GM12878 (cell line): ENCODE data around the gene PIP5KL1. TPM values are rescaled to one million over a fixed set of nuclear protein-coding genes. Genes with fewer than 3 reads are reported as not detected.

ENCODE experiments used
- ASH2L ChIP-seq: fragments of 300-600, 200-600 bp; sonication (generic); IDR thresholded peaks from 2 replicates; pipeline ENCODE4 v1.6.1; 2017; ENCODE audit warnings: low read depth, mild to moderate bottlenecking, borderline replicate concordance
- BCL11A ChIP-seq: IDR thresholded peaks from 2 replicates; pipeline ENCODE4 v1.6.1; 2011; ENCODE audit warnings: low read depth, low read length
- BRCA1 ChIP-seq: IDR thresholded peaks from 2 replicates; pipeline ENCODE4 v1.6.1; 2011; ENCODE audit warnings: low read depth, low read length, improper control_type of control experiment
- CBX3 ChIP-seq: fragments of 200-600 bp; sonication (generic); IDR thresholded peaks from 2 replicates; pipeline ENCODE4 v1.6.1; 2016; ENCODE audit warnings: low read depth, borderline replicate concordance
- CHD4 ChIP-seq: fragments of 200-600 bp; sonication (generic); IDR thresholded peaks from 2 replicates; pipeline ENCODE4 v1.6.1; 2016; ENCODE audit warnings: mild to moderate bottlenecking
- HDGF ChIP-seq: fragments of 450-650 bp; IDR thresholded peaks from 2 replicates; pipeline ENCODE4 v1.6.1; 2016; ENCODE audit warnings: antibody characterized with exemption
- LARP7 ChIP-seq: fragments of 450-650 bp; IDR thresholded peaks from 2 replicates; pipeline ENCODE4 v1.6.1; 2017; ENCODE audit warnings: mild to moderate bottlenecking
- PAX5 ChIP-seq: IDR thresholded peaks from 2 replicates; pipeline ENCODE4 v1.6.1; 2011; ENCODE audit warnings: low read depth, low read length, borderline replicate concordance
- PML ChIP-seq: IDR thresholded peaks from 2 replicates; pipeline ENCODE4 v1.6.1; 2012; ENCODE audit warnings: low read length, inconsistent platforms
- POLR2AphosphoS5 ChIP-seq: IDR thresholded peaks from 2 replicates; pipeline ENCODE4 v1.6.1; 2011; ENCODE audit warnings: mild to moderate bottlenecking, low read length, inconsistent platforms
- RFX5 ChIP-seq: IDR thresholded peaks from 2 replicates; pipeline ENCODE4 v1.6.1; 2011; ENCODE audit warnings: low read depth, low read length, improper control_type of control experiment
- RUNX3 ChIP-seq: IDR thresholded peaks from 2 replicates; pipeline ENCODE4 v1.6.1; 2012; ENCODE audit warnings: low read length, inconsistent platforms
- SIN3A ChIP-seq: IDR thresholded peaks from 2 replicates; pipeline ENCODE4 v1.6.1; 2012; ENCODE audit warnings: low read depth, low read length, improper control_type of control experiment
- SIX5 ChIP-seq: IDR thresholded peaks from 2 replicates; pipeline ENCODE4 v1.6.1; 2011; ENCODE audit warnings: mild to moderate bottlenecking, low read depth, low read length, moderate library complexity; ENCODE audit not compliant: severe bottlenecking
- SUZ12 ChIP-seq: fragments of 200-600 bp; sonication (generic); IDR thresholded peaks from one replicate; pipeline ENCODE4 v1.6.1; 2018; ENCODE audit warnings: antibody characterized with exemption, mild to moderate bottlenecking; ENCODE audit not compliant: unreplicated experiment
- TARDBP ChIP-seq: IDR thresholded peaks from 2 replicates; pipeline ENCODE4 v1.6.1; 2016; ENCODE audit warnings: borderline replicate concordance
- ZNF207 ChIP-seq: fragments of 450-650 bp; IDR thresholded peaks from 2 replicates; pipeline ENCODE4 v1.6.1; 2014; ENCODE audit warnings: antibody characterized with exemption, mild to moderate bottlenecking, borderline replicate concordance
- ZNF24 ChIP-seq: fragments of 450-650 bp; IDR thresholded peaks from 2 replicates; pipeline ENCODE4 v1.6.1; 2017; ENCODE audit warnings: antibody characterized with exemption, mild to moderate bottlenecking
- ZNF384 ChIP-seq: IDR thresholded peaks from 2 replicates; pipeline ENCODE4 v1.6.1; 2012; ENCODE audit warnings: low read depth, mild to moderate bottlenecking, low read length, improper control_type of control experiment, borderline replicate concordance
- polyA plus RNA-seq, 11 experiments: library from polyadenylated mRNA; depleted of rRNA in 4 of 11; unstranded in 6 of 11; stranded (reverse) in 5 of 11; fragments of >200 nt; fragmentation: Nextera tagmentation in 4 of 11; fragmentation: Illumina TruSeq in 1 of 11; extraction: Ambion mirVana in 4 of 11; extraction: Trizol in 1 of 11; gene quantifications; 1 replicate in 1 of 11; 2 replicates in 10 of 11; pipeline versions ENCODE4 v1.2.1 to v1.2.3, GENCODE V29; 2011 to 2016; ENCODE audit warnings: inconsistent platforms in 2 of 11, missing spikeins in 2 of 11, low read depth in 1 of 11
- total RNA-seq, 4 experiments: library from RNA; depleted of rRNA in 3 of 4; stranded (reverse); fragments of >200 nt in 3 of 4; fragmentation: Illumina TruSeq in 1 of 4; extraction: Trizol in 1 of 4; gene quantifications; 2 replicates each; pipeline versions ENCODE4 v1.2.1 to v1.2.3, GENCODE V29; 2013 to 2021
- TF ChIP-seq, protein P1 (sequence below): fragments of 450-650 bp; IDR thresholded peaks from 2 replicates; pipeline ENCODE4 v1.6.1; 2017; ENCODE audit warnings: mild to moderate bottlenecking, moderate library complexity
- TF ChIP-seq, protein P2 (sequence below): fragments of 450-650 bp; IDR thresholded peaks from 2 replicates; pipeline ENCODE4 v1.6.1; 2016; ENCODE audit warnings: mild to moderate bottlenecking, moderate library complexity, borderline replicate concordance
- TF ChIP-seq, protein P3 (sequence below): fragments of 450-650 bp; IDR thresholded peaks from 2 replicates; pipeline ENCODE4 v1.6.1; 2017; ENCODE audit warnings: low read depth, mild to moderate bottlenecking, moderate library complexity

The PIP5KL1 gene
- total and polyA plus RNA-seq, 10 of the 15 experiments (the other 5 are each of a cell fraction or from before 2014, with no cell fraction given) = 0.04 to 0.67 (median 0.43) TPM; not detected in 2

DNA sequence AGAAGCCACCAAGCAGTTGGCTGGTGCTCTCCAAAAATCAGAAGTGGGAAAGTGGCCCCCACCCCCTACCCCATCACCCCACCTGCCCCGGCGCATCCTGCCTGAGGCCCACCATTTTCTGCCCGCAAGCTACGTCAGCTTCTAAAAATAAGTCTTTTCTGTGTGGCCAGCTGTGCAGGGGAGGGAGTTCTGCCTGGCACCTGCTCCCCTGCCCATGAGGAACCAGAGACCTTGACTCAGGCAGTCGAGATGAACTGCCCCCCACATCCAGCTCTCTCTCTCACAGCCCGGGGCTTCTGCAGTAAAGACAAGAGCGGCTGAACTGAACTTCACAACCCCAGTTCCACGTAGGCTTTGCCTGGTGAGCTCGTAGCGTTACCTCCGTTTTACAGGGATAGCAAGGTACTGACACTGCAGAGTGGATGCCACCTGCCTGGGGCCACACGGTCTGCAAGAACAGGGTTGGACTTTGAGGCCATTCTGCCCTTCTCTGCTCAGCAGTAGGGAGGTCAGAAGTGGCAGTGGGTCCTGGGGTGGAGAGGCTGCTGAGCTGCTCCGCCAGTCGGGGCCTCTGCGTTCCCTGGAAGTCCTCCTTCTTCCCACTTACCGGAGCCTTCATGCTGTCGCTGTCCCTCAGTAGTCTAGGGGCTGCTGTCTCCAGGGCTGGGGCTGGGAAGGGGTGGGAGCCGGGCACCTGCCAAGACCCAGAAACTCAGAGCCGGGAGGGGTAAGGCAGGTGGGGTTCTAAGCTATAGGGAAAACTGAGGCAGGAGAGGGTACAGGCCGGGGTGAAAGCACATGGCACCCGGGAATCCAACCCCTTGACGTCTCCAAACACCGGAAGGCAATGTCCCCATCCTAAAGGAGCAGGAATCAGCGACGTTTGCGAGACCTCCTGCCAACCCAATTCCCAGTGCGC lies 14.5 kb downstream of the PIP5KL1 start (continued):
- TF ChIP-seq ZNF207 (no peak), POLR2AphosphoS5 (peak; percentile 81), ZNF384 (no peak), CHD4 (no peak), PAX5 (peak; percentile 51; the same call in 1 of the 2 replicates), CBX3 (no peak), BCL11A (peak; percentile 60; the same call in 1 of the 2 replicates), ZNF24 (no peak), SIN3A (no peak; the same call in 1 of the 2 replicates), PML (no peak; the same call in 1 of the 2 replicates), HDGF (no peak), SUZ12 (no peak), BRCA1 (no peak), LARP7 (no peak; the same call in 1 of the 2 replicates), RFX5 (no peak), SIX5 (no peak), TARDBP (no peak), RUNX3 (peak; percentile 76), ASH2L (no peak)
- TF ChIP-seq, protein P1, sequence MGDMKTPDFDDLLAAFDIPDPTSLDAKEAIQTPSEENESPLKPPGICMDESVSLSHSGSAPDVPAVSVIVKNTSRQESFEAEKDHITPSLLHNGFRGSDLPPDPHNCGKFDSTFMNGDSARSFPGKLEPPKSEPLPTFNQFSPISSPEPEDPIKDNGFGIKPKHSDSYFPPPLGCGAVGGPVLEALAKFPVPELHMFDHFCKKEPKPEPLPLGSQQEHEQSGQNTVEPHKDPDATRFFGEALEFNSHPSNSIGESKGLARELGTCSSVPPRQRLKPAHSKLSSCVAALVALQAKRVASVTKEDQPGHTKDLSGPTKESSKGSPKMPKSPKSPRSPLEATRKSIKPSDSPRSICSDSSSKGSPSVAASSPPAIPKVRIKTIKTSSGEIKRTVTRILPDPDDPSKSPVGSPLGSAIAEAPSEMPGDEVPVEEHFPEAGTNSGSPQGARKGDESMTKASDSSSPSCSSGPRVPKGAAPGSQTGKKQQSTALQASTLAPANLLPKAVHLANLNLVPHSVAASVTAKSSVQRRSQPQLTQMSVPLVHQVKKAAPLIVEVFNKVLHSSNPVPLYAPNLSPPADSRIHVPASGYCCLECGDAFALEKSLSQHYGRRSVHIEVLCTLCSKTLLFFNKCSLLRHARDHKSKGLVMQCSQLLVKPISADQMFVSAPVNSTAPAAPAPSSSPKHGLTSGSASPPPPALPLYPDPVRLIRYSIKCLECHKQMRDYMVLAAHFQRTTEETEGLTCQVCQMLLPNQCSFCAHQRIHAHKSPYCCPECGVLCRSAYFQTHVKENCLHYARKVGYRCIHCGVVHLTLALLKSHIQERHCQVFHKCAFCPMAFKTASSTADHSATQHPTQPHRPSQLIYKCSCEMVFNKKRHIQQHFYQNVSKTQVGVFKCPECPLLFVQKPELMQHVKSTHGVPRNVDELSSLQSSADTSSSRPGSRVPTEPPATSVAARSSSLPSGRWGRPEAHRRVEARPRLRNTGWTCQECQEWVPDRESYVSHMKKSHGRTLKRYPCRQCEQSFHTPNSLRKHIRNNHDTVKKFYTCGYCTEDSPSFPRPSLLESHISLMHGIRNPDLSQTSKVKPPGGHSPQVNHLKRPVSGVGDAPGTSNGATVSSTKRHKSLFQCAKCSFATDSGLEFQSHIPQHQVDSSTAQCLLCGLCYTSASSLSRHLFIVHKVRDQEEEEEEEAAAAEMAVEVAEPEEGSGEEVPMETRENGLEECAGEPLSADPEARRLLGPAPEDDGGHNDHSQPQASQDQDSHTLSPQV = no peak
- TF ChIP-seq, protein P2, sequence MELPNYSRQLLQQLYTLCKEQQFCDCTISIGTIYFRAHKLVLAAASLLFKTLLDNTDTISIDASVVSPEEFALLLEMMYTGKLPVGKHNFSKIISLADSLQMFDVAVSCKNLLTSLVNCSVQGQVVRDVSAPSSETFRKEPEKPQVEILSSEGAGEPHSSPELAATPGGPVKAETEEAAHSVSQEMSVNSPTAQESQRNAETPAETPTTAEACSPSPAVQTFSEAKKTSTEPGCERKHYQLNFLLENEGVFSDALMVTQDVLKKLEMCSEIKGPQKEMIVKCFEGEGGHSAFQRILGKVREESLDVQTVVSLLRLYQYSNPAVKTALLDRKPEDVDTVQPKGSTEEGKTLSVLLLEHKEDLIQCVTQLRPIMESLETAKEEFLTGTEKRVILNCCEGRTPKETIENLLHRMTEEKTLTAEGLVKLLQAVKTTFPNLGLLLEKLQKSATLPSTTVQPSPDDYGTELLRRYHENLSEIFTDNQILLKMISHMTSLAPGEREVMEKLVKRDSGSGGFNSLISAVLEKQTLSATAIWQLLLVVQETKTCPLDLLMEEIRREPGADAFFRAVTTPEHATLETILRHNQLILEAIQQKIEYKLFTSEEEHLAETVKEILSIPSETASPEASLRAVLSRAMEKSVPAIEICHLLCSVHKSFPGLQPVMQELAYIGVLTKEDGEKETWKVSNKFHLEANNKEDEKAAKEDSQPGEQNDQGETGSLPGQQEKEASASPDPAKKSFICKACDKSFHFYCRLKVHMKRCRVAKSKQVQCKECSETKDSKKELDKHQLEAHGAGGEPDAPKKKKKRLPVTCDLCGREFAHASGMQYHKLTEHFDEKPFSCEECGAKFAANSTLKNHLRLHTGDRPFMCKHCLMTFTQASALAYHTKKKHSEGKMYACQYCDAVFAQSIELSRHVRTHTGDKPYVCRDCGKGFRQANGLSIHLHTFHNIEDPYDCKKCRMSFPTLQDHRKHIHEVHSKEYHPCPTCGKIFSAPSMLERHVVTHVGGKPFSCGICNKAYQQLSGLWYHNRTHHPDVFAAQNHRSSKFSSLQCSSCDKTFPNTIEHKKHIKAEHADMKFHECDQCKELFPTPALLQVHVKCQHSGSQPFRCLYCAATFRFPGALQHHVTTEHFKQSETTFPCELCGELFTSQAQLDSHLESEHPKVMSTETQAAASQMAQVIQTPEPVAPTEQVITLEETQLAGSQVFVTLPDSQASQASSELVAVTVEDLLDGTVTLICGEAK = no peak
- TF ChIP-seq, protein P3, sequence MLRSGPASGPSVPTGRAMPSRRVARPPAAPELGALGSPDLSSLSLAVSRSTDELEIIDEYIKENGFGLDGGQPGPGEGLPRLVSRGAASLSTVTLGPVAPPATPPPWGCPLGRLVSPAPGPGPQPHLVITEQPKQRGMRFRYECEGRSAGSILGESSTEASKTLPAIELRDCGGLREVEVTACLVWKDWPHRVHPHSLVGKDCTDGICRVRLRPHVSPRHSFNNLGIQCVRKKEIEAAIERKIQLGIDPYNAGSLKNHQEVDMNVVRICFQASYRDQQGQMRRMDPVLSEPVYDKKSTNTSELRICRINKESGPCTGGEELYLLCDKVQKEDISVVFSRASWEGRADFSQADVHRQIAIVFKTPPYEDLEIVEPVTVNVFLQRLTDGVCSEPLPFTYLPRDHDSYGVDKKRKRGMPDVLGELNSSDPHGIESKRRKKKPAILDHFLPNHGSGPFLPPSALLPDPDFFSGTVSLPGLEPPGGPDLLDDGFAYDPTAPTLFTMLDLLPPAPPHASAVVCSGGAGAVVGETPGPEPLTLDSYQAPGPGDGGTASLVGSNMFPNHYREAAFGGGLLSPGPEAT = no peak
